Measurements from ENCODE around the gene CPVL.
"Not testable (repeated sequence)": the region's sequence is repeated elsewhere in the genome, so short reads cannot be mapped to it uniquely, and the experiment has no call there.

CPVL gene

GRCh38 chr7:29116361-29117200 lies 29.8 kb downstream of the CPVL start:
- no peak for DNase-seq

DNA sequence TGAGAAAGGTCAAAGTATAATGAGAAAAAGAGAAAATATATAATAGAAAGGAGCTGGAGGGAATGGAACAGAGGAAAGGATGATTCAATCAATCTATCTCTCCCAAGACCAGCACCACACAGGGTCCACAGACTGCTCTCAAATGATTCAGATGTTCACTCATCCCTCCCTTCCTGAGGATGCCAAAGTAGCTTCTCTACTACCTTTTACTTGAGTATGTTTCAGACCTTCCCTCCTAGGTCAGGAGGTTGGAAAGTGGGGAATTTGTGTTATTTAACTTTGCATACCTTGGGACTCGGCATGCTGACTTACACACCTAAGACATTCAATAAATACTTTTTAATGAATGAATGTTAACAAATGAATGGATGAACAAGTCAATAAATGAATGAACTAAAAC lies 30.6 kb downstream of the CPVL start:
- DNase-seq: no peak

DNA sequence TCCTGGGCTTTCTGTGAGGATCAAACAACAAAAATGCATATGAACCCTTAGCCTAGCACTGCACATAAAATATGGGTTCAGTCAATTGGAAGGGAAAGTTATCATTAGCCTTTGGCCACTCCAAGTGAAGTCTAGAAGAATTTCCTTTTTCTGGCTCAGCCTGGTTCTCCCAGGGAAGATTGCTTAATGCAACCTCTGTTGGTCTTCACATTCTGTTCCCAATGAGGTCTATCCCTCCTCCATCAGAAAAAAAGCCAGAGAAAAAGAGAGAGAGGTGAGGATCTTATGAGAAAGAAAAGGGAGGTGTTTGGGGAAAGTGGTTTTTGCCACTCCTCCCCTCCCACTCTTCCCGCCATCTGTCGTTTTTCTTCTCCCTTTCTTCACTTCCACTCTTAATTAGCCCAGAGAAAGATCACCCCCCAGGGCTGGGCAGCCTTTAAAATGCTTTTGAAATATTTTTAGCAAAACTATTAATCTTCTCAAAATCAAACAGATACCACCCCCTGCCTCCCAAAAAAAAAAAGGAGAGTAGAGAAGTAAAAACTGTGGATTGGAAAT lies 31.1 kb downstream of the CPVL start:
- no peak for DNase-seq

GRCh38 chr7:29114266-29114665 lies 32.1 kb downstream of the CPVL start:
- DNase-seq: not testable (repeated sequence)

- DNase-seq: peak; percentile 41
Measured at GRCh38 chr7:29113384-29114102, 32.8 kb downstream of the CPVL start.

- DNase-seq: no peak
Measured at GRCh38 chr7:29112721-29113120, 33.6 kb downstream of the CPVL start.

DNA sequence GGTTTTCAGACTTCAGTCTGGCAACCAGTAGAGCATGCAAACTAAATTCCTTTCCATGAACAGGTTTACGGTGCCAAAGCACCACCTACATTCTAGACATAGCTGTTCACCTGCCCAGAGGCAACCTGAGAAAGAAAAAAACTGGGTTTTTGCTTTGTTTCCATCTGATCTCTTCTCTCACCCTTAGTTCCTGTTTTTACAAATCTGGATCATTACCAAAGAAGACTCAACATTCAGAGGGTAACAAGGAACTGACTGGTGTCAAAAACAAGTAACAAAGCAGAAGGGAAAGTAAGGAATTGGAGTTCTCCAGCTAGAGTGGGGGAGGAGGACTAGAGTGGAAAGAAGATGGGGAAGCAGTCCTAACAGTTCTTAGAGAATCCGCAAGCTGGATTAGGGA lies 36.4 kb downstream of the CPVL start:
- DNase-seq: no peak

- no peak for DNase-seq
Measured at GRCh38 chr7:29109358-29109757, 37.0 kb downstream of the CPVL start.

DNA sequence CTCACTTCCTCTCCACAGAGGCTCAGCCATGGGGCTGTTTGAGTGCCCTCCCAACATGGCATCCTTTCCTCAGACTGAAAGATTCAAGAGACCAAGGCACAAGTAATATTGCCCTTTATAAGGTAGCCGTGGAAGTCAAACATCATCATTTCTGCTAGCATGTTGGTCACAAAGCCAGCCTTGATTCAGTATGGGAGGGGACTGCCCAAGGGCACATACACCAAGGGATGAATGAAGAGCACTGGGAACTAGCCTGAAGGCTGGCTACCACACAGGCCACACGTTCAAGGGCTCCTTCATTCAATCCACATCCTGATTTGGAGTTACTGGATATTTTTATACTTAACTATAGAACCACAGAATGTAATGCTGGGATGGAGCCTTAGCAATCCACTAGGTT lies 39.3 kb downstream of the CPVL start:
- DNase-seq: no peak

DNA sequence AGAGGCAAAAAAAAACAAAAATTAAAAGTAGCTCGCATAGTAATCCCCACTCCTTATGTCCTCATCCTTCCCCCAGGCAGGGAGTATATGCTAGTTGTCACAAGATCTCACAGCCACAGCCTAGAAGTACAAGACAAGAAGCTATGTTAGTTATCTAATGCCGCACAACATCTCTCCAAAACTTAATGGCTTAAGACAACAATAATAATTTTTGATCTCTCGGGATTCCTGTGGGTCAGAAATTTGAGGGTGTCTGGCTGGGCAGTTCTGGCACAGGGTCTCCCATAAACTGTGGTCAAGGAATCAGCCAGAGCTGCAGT lies 39.7 kb downstream of the CPVL start:
- DNase-seq: no peak

DNA sequence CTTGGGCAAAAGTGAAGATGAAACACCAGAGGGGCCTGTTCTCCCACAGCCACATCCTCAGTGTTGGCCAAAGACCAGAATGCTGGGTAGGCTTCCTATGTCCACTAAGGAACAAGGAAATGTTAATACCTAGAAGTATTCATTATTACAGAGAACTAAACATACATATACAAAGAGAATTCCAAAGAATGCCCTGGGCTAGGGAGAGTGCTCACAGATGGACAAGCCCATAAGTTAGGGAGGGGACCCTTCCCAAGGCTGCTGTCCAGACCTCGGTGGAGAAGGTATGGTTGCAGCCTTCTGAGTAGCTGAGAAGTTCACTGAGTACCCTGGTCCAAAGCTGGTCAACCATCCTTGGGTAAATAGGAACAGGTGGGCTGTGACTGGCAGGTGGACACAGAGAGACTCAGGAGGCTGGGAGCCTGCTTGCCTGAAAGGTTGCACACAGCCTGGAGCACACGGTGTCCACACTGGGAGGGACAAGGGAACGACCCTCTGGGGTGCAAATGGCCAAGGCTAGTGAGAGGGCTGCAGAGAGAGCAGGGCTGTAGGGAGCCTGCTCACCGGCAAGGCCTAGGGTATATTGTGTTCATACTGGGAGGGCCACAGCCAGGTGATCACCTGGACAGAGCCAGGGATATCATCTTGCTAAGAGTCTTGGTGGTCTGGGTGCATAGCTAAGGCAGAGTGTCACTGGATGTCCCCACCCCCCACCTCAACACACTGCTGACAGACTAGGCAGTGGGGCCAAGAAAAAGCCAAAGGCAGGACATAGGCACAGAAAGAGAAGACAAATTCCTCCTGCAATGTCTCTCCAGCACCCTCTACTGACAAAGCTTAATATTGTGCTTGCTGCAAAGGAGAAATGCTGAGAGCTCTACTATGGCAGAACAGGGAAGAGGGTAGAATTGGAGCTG lies 40.3 kb downstream of the CPVL start:
- peak; percentile 64 for DNase-seq

GRCh38 chr7:29105191-29105590 lies 41.1 kb downstream of the CPVL start:
- DNase-seq: no peak

GRCh38 chr7:29102558-29103151 lies 43.7 kb downstream of the CPVL start:
- DNase-seq: peak; percentile 48

DNA sequence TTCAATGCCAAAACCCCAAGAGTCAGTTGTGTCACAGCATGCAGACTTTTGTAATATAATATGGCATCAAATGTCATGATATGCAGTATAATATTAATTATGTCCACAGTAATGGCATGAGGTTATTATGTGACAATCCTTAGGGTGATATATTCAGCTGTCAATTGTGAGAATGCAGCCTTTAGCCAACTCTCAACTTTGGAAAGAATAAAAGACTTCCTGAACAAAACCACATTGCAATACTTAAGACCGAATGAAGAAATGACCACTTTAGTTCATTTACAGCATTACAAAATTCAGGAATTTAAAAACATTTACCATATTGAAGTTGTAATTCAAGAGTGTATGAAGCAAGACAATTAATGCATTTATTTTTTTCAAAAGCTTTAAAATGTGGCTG lies 45.4 kb downstream of the CPVL start:
- DNase-seq: no peak

DNA sequence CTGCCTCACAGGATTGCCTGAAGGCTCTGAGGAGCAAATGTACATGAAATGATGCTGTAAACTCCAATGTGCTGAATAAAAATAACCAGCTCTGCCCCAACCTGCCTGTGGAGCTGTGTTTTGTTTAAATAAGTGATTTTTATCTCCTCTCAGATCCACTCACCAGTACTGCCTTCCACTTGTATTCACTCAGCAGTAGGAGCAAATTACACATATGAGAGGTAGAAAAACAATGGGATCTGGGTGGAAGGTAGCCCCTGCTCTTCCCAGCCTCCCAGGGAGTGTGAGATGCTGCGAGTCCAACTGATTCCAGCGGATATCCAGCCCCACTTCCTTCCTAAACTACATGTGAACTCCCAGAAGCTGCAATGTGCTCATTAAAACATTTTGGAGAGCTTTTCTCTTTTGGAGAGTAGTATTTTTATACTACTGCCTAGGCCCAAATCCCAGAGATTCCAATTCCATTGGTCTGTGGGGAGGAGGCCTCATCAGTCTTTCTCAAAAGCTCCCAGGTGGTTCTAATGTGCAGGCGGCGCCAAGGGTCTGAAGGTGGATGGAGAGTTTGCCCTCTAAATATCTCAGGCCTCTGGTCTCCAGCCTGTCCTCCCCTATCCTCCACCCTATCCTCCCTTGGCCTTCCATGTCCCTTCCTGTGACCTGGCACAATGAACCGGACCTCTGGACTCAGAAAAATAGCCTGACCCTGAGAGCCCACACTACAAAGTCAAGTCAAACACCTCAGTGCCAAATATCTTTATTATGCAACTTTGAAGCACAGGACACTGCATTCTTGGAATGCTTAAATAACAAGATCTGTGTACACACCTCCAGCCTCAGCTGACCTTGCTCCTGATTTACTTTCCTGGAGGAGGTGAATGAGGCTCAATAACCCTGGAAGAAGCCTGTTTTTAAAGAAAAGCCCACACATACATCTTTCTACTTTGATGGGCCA lies 46.2 kb downstream of the CPVL start:
- no peak for DNase-seq

DNA sequence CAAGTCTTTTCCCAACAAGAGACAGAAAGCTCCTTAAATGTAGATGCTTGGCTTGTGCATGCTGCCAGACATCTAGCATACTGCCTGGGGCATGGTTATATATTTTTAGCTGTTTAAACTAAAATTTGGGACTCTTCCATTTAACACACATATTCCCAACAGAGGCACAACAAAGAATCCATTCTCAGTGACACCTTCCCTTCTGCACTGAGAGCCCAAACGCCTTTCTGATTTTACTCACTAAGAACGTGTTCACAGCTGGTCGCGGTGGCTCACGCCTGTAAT lies 49.9 kb downstream of the CPVL start:
- no peak for DNase-seq

DNA sequence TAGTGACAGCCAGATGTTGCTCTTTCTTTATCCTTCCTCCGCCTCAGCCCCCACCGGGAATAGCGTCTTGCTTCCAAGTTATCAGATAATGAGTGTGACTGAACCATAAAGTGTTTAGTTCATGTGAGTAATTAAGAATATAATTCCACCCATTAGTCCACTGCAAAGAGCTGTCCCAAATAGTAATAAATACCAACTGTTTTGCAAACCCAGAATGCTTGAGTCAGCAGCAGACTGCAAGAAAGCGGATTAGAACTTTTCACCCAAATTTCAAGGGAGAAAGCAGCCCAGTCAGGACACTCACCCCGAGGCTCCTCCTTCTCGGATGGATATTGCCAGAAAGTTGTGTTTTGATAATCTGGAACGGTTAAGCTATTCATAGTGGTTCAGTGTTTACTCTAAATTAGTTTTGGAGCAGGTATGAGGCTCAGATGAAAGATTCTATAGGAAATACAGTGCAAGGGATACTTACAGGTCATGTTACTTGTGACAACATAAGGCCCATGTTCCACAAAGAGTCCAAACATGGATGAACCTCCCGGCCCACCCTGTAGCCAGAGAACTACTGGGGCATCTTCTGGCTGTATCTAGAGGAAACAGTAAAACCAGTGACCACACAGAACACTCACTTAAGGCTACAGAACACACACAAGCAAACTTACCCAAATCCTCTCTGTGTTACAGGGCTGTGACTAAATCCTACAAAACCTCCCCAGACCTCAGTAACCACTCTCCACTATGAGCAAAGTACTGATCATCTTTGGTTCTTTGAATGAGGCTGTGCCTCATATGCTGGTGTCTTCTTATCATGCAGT lies 50.5 kb downstream of the CPVL start:
- DNase-seq: no peak

DNA sequence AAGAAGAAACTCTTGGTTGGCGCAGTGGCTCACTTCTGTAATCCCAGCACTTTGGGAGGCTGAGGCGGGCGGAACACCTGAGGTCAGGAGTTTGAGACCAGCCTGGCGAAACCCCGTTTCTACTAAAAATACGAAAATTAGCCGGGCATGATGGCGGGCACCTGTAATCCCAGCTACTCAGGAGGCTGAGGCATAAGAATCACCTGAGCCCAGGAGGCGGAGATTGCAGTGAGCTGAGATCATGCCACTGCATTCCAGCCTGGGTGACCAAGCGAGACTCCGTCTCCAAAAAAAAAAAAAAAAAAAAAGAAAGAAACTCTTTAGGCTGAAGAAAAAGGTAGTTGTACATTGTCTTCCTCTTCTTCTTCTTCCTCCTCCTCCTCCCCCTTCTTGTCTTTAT lies 53.2 kb downstream of the CPVL start:
- not testable (repeated sequence) for DNase-seq

DNA sequence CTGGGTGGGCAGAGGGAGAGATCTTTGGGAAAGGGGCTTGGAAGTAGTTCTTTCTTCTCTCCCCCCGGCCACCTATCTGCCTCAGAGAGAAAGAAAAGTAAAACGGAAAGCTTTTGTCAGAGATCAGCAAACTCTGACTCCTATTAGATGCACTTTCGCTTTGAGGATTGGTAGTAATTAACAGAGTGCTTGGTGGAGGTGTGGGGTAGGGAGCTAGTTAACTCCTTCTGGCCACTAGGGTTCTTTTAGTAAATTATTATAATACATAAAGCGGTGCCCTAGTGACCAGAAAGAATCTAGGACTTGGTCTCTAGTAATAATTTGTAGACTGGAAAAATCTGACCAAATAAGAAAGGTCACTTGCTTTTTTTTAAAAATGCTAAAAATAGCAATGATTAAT lies 54.6 kb downstream of the CPVL start:
- peak; percentile 66 for DNase-seq

DNA sequence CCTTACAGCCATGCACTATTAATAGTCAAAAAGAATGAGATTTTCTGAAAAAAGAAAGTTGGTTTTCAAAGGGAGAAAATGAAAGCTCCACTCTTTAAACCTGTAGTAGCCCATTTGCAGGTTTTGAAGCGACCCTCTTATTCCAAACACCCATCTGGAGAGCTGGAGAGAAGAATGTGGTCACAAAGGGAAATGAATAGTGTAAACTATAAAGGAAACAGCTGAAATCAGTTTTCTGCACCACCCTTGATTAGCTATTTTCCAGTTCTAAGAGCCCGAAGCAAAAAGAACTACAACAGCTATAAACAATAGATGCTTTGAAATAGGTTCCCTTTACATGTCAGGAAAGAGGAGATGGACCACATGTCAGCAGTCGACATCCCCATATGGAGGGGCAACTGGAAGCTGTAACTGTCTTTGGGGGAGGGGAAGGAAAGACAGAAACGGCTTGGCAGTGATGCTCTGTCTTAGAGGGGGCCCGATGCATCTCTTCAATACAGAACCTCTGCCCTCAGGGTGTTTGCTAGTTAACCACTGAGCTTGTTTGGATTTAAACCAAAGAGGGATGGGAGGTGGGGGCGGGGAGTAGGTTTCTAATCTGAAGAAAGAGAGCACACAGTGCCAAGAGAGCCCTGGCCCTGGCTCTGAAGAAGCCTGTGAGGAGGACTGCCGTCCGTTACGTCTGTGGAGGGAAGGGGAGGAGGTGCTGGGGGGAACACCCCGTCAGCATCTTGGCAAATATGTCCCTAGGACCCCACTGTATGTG lies 55.3 kb downstream of the CPVL start:
- no peak for DNase-seq

Measured in activated CD4-positive, alpha-beta T cell treated with anti-CD3 and anti-CD28 coated beads, Interleukin-10, Interleukin-2, amounts not matched to agents 100 ng/mL and 50 ng/mL, durations not matched to agents 16 hours and 8 hours (primary cell).